Measurements from ENCODE around the gene ZNF605.

ZNF605 gene

GRCh38 chr12:132872975-132873421 lies 83.1 kb downstream of the ZNF605 start:
- TF ChIP-seq CTCF (IDR thresholded peaks at IDR 0.05; ENCODE audit: low read depth, low read length) = no peak
- no peak for DNase-seq (ENCODE audit: low read depth, low spot score)
- in situ Hi-C loops (cut with HindIII; ENCODE audit: low sequenced_read_pairs) = no loop called here
- no peak overlapping the region for H3K4me3 ChIP-seq (ENCODE audit: low read depth, low read length)

GRCh38 chr12:132872073-132872855 lies 83.8 kb downstream of the ZNF605 start:
- in situ Hi-C loops (cut with HindIII; ENCODE audit: low sequenced_read_pairs) = no loop called here

GRCh38 chr12:132869551-132869950 lies 86.6 kb downstream of the ZNF605 start:
- in situ Hi-C loops (cut with HindIII; ENCODE audit: low sequenced_read_pairs) = no loop called here

More at GRCh38 chr12:132872073-132872855, 83.8 kb downstream of the ZNF605 start:
- H3K4me3 ChIP-seq (ENCODE audit: low read depth, low read length) = no peak overlapping the region
- DNase-seq (ENCODE audit: low read depth, low spot score) = no peak
- no peak for TF ChIP-seq CTCF (IDR thresholded peaks at IDR 0.05; ENCODE audit: low read depth, low read length)

More at GRCh38 chr12:132869551-132869950, 86.6 kb downstream of the ZNF605 start:
- no peak overlapping the region for H3K4me3 ChIP-seq (ENCODE audit: low read depth, low read length)
- TF ChIP-seq CTCF (IDR thresholded peaks at IDR 0.05; ENCODE audit: low read depth, low read length) = no peak
- DNase-seq (ENCODE audit: low read depth, low spot score) = no peak
